HG02840 (cell line): Measurements from ENCODE around the gene TBL3.

ENCODE experiments used
- ATAC-seq: cut with Tn5 transposase; IDR thresholded peaks from one replicate; pipeline ENCODE4 v1.9.1; 2021; ENCODE audit warnings: mild to moderate bottlenecking, moderate library complexity, moderate number of reproducible peaks; ENCODE audit not compliant: unreplicated experiment, low FRiP score

Gene TBL3

GRCh38 chr16:2031081-2031577 is 59.3 kb downstream of the TBL3 start:
- ATAC-seq: no peak
